ENCODE measurements around the gene NR1H3.

Gene NR1H3

GRCh38 chr11:47229161-47229560 is 28.6 kb upstream of the NR1H3 start:
- Histone ChIP-seq H3K4me1 (ENCODE audit: control insufficient read depth, insufficient read depth, low read length) (no peaks in the 10 kb centered on the region), H3K9me3 (ENCODE audit: control insufficient read depth, insufficient read depth, low read depth, low read length) (no peaks in the 10 kb centered on the region), H3K27ac (ENCODE audit: low read depth, low read length) (no peak overlapping the region), H3K9ac (ENCODE audit: low read length) (no peak overlapping the region), H3K4me3 (ENCODE audit: low read depth, low read length) (no peak overlapping the region), H3K27me3 (ENCODE audit: control insufficient read depth, insufficient read depth, low read length) (no peaks in the 10 kb centered on the region), H3K36me3 (ENCODE audit: control insufficient read depth, insufficient read depth, low read length) (peaks cover 54% of the 10 kb centered on the region)

- no peak overlapping the region for H3K4me3 ChIP-seq (ENCODE audit: low read depth, low read length)
- H3K27ac ChIP-seq (ENCODE audit: low read depth, low read length), result no peak overlapping the region
- H3K9ac ChIP-seq (ENCODE audit: low read length), result no peak overlapping the region
- H3K36me3 ChIP-seq (ENCODE audit: control insufficient read depth, insufficient read depth, low read length), result peaks cover 61% of the 10 kb centered on the region
- no peaks in the 10 kb centered on the region for H3K9me3 ChIP-seq (ENCODE audit: control insufficient read depth, insufficient read depth, low read depth, low read length)
- no peaks in the 10 kb centered on the region for H3K27me3 ChIP-seq (ENCODE audit: control insufficient read depth, insufficient read depth, low read length)
- H3K4me1 ChIP-seq (ENCODE audit: control insufficient read depth, insufficient read depth, low read length), result no peaks in the 10 kb centered on the region
Observed at GRCh38 chr11:47233051-47233450, 24.7 kb upstream of the NR1H3 start.

- peaks cover 62% of the 10 kb centered on the region for H3K36me3 ChIP-seq (ENCODE audit: control insufficient read depth, insufficient read depth, low read length)
- H3K4me3 ChIP-seq (ENCODE audit: low read depth, low read length), result no peak overlapping the region
- H3K27ac ChIP-seq (ENCODE audit: low read depth, low read length), result no peak overlapping the region
- H3K4me1 ChIP-seq (ENCODE audit: control insufficient read depth, insufficient read depth, low read length), result no peaks in the 10 kb centered on the region
- H3K9me3 ChIP-seq (ENCODE audit: control insufficient read depth, insufficient read depth, low read depth, low read length), result no peaks in the 10 kb centered on the region
- no peak overlapping the region for H3K9ac ChIP-seq (ENCODE audit: low read length)
- H3K27me3 ChIP-seq (ENCODE audit: control insufficient read depth, insufficient read depth, low read length), result no peaks in the 10 kb centered on the region
Observed at GRCh38 chr11:47233989-47234668, 23.7 kb upstream of the NR1H3 start.

- peaks cover 62% of the 10 kb centered on the region for H3K36me3 ChIP-seq (ENCODE audit: control insufficient read depth, insufficient read depth, low read length)
Observed at GRCh38 chr11:47234669-47235100, 23.1 kb upstream of the NR1H3 start.

GRCh38 chr11:47235163-47235562 is 22.6 kb upstream of the NR1H3 start:
- Histone ChIP-seq H3K4me1 (ENCODE audit: control insufficient read depth, insufficient read depth, low read length) (no peaks in the 10 kb centered on the region), H3K4me3 (ENCODE audit: low read depth, low read length) (no peak overlapping the region), H3K27me3 (ENCODE audit: control insufficient read depth, insufficient read depth, low read length) (no peaks in the 10 kb centered on the region), H3K9ac (ENCODE audit: low read length) (no peak overlapping the region), H3K9me3 (ENCODE audit: control insufficient read depth, insufficient read depth, low read depth, low read length) (no peaks in the 10 kb centered on the region), H3K27ac (ENCODE audit: low read depth, low read length) (no peak overlapping the region), H3K36me3 (ENCODE audit: control insufficient read depth, insufficient read depth, low read length) (peaks cover 64% of the 10 kb centered on the region)

More at GRCh38 chr11:47234669-47235100, 23.1 kb upstream of the NR1H3 start:
- H3K4me3 ChIP-seq (ENCODE audit: low read depth, low read length), result no peak overlapping the region
- H3K27me3 ChIP-seq (ENCODE audit: control insufficient read depth, insufficient read depth, low read length), result no peaks in the 10 kb centered on the region
- no peaks in the 10 kb centered on the region for H3K9me3 ChIP-seq (ENCODE audit: control insufficient read depth, insufficient read depth, low read depth, low read length)
- H3K9ac ChIP-seq (ENCODE audit: low read length), result no peak overlapping the region
- H3K4me1 ChIP-seq (ENCODE audit: control insufficient read depth, insufficient read depth, low read length), result no peaks in the 10 kb centered on the region
- no peak overlapping the region for H3K27ac ChIP-seq (ENCODE audit: low read depth, low read length)

GRCh38 chr11:47236482-47236881 is 21.3 kb upstream of the NR1H3 start:
- Histone ChIP-seq H3K36me3 (ENCODE audit: control insufficient read depth, insufficient read depth, low read length) (peaks cover 69% of the 10 kb centered on the region), H3K27ac (ENCODE audit: low read depth, low read length) (no peak overlapping the region)

GRCh38 chr11:47239852-47240251 is 17.9 kb upstream of the NR1H3 start:
- peaks cover 80% of the 10 kb centered on the region for H3K36me3 ChIP-seq (ENCODE audit: control insufficient read depth, insufficient read depth, low read length)
- H3K4me1 ChIP-seq (ENCODE audit: control insufficient read depth, insufficient read depth, low read length), result no peaks in the 10 kb centered on the region
- H3K27ac ChIP-seq (ENCODE audit: low read depth, low read length), result no peak overlapping the region
- no peaks in the 10 kb centered on the region for H3K27me3 ChIP-seq (ENCODE audit: control insufficient read depth, insufficient read depth, low read length)
- no peaks in the 10 kb centered on the region for H3K9me3 ChIP-seq (ENCODE audit: control insufficient read depth, insufficient read depth, low read depth, low read length)
- H3K4me3 ChIP-seq (ENCODE audit: low read depth, low read length), result no peak overlapping the region
- H3K9ac ChIP-seq (ENCODE audit: low read length), result no peak overlapping the region

More at GRCh38 chr11:47236482-47236881, 21.3 kb upstream of the NR1H3 start:
- Histone ChIP-seq H3K27me3 (ENCODE audit: control insufficient read depth, insufficient read depth, low read length) (no peaks in the 10 kb centered on the region), H3K4me1 (ENCODE audit: control insufficient read depth, insufficient read depth, low read length) (no peaks in the 10 kb centered on the region), H3K4me3 (ENCODE audit: low read depth, low read length) (no peak overlapping the region), H3K9ac (ENCODE audit: low read length) (no peak overlapping the region), H3K9me3 (ENCODE audit: control insufficient read depth, insufficient read depth, low read depth, low read length) (no peaks in the 10 kb centered on the region)

GRCh38 chr11:47241841-47242301 is 15.9 kb upstream of the NR1H3 start:
- H3K36me3 ChIP-seq (ENCODE audit: control insufficient read depth, insufficient read depth, low read length), result peaks cover 79% of the 10 kb centered on the region
- H3K9ac ChIP-seq (ENCODE audit: low read length), result no peak overlapping the region
- H3K4me3 ChIP-seq (ENCODE audit: low read depth, low read length), result no peak overlapping the region
- H3K27ac ChIP-seq (ENCODE audit: low read depth, low read length), result no peak overlapping the region
- H3K4me1 ChIP-seq (ENCODE audit: control insufficient read depth, insufficient read depth, low read length), result no peaks in the 10 kb centered on the region
- no peaks in the 10 kb centered on the region for H3K27me3 ChIP-seq (ENCODE audit: control insufficient read depth, insufficient read depth, low read length)
- H3K9me3 ChIP-seq (ENCODE audit: control insufficient read depth, insufficient read depth, low read depth, low read length), result no peaks in the 10 kb centered on the region

- Histone ChIP-seq H3K27me3 (ENCODE audit: control insufficient read depth, insufficient read depth, low read length) (no peaks in the 10 kb centered on the region), H3K4me1 (ENCODE audit: control insufficient read depth, insufficient read depth, low read length) (0 out of 2 replicates have a peak, but pooled peaks cover under 1% of the 10 kb centered on the region), H3K27ac (ENCODE audit: low read depth, low read length) (no peak overlapping the region), H3K9ac (ENCODE audit: low read length) (no peak overlapping the region), H3K4me3 (ENCODE audit: low read depth, low read length) (no peak overlapping the region), H3K9me3 (ENCODE audit: control insufficient read depth, insufficient read depth, low read depth, low read length) (no peaks in the 10 kb centered on the region), H3K36me3 (ENCODE audit: control insufficient read depth, insufficient read depth, low read length) (peaks cover 78% of the 10 kb centered on the region)
Observed at GRCh38 chr11:47242596-47243192, 15.1 kb upstream of the NR1H3 start.

GRCh38 chr11:47243454-47243853 is 14.3 kb upstream of the NR1H3 start:
- Histone ChIP-seq H3K4me3 (ENCODE audit: low read depth, low read length) (no peak overlapping the region), H3K4me1 (ENCODE audit: control insufficient read depth, insufficient read depth, low read length) (peaks cover 4% of the 10 kb centered on the region; the same call in 1 of the 2 replicates), H3K9ac (ENCODE audit: low read length) (no peak overlapping the region), H3K36me3 (ENCODE audit: control insufficient read depth, insufficient read depth, low read length) (peaks cover 72% of the 10 kb centered on the region), H3K27ac (ENCODE audit: low read depth, low read length) (no peak overlapping the region), H3K27me3 (ENCODE audit: control insufficient read depth, insufficient read depth, low read length) (no peaks in the 10 kb centered on the region), H3K9me3 (ENCODE audit: control insufficient read depth, insufficient read depth, low read depth, low read length) (no peaks in the 10 kb centered on the region)

Data from HUES6 (cell line).